NCI-H774 (cell line): Measurements from ENCODE around the gene HS3ST6.
"Not testable (repeated sequence)": the region's sequence is repeated elsewhere in the genome, so short reads cannot be mapped to it uniquely, and the experiment has no call there.

Source experiments
- DNase-seq: peaks from one replicate; lab custom pipeline; 2025; lab: John Stamatoyannopoulos, UW

Gene HS3ST6

DNA sequence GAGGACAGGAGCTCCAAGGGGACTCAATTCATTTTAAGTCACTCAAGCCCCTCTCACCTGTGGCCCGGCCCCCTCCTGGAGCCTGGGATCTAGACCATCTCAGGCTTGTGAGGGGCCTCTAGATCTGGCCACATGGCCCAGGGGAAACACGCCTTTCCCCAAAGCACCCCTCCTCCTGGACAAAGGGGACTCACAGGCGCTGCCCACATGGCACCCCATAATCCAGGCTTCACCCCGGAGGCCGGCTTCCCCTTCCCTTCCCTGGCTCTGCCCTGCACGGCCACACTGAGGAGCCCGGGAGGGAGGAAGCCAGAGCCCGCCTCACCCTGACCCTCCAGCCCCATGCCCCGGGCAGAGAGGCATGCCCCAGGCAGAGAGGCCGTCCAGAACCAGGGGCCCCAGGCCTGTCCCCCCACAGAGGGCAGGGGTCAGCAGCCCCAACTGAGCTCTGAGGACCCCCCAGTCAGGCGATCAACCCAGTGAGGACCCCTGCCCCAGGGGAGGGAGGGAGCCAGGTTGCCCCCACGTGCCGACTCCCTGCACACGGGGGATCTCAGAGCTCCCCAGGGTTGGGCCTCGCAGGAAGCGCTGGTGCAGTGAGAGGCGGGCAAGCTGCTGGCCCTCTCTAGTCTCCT, 10.9 kb downstream of the HS3ST6 start:
- no peak for DNase-seq

DNA sequence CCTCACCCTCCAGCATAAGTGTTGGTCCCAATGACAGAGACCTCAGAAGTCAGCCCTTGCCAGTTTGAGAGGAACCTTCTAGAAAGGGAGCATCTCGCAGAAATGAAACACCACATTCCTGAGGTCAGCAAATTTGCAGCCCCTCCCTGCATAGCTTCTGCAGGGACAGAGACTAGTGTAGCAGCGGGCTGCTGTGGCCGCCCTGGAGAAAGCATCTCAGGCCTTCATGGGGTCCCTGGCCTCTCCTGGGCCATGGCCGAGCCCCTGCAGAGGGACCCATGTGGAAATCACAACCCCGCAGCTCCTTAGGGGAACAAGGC, 11.4 kb downstream of the HS3ST6 start:
- DNase-seq: no peak

DNA sequence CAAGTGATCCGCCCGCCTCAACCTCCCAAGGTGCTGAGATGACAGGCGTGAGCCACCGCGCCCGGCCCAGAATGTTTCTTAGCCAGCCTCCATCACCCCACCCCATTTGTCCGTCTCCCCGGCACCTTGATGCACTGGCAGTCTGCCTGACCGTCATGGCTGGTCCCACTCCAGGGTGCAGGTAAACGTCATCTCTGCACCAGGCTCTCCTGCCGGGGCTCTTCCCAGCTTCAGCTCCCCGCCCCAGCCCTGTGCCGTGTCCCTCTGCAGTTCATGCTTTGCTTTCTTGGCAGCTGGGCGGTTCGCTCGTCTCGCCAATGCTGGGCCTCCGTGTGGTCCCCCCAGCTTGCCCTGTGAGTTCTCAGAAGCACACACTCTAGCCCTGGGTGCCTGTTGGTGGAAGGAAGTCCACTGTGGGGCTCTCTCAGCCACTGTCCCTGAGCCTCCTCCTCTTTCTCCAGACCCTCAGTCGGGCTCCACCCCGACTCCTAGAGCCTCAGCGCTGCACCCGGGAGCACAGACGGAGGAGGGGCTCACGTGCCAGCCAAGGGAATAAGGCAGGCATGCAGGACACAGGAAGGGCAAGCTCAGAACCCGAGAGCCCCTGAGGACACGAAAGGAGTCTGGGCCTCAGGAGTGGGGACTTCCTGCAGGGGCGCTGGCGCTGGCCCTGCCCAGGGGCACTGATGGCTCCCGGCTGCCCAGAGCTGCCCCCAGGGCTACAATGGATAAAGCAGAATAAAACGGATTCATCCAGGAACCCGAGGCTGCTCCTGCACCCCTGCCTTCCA, 12.0 kb downstream of the HS3ST6 start:
- DNase-seq: no peak

DNA sequence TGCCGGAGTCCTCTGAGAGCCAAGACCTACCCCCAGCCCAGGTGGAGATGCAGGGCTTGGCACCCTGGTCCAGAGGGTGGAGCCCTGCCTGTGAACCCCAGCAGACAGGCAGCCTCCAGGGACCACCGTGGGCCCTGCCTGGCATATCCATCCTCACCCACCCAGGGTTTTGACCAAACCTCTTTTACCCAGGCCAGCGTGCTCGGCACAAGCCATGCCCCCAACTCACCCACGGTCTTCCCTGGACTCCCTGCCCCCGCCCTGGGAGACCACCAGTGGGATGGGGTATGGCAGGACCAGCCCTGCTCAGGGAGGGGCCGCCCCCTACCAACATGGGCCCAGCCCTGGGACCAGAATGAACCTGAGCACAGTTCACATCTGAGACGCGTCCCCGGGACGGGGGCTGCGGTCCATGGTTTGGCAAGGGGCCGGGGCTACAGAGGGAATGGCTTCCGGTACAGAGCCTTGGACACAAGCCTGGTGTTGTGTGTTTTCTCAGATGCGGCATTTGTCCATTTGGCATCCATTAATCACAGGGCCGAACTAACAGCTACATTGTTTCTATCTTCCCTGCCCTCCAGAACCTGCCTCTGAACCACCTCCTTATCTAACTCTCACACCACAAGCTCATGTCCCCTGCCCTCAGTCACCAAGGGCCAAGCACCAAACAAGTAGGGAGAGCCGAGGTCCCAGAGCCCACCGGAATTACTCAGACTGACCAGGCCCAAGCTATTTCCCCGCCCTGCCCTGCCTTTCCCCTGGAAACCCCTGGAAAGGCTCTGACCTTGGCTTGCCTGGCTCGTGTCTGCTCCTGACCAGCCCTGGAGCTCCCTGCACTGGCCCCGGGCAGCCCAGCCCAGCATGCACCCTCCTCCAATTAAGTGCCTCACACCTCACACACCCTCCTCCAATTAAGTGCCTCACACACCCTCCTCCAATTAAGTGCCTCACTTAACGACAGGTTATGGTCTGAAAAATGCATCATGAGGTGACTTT, 14.1 kb downstream of the HS3ST6 start:
- no peak for DNase-seq

DNA sequence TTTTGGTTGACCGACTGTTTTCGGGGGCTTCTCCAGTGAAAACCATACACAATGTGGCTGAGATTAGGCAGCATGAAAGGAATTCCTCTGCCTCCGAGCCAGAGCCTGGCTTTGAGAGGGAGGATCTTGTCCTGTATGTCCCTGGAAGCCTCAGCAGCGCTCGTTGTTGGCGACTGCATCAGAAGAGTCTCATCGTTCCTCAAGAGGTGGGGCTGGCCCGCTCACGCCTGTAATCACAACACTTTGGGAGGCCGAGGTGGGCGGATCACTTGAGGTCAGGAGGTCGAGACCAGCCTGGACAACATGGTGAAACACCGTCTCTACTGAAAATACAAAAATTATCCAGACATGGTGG, 15.0 kb downstream of the HS3ST6 start:
- no peak for DNase-seq

DNA sequence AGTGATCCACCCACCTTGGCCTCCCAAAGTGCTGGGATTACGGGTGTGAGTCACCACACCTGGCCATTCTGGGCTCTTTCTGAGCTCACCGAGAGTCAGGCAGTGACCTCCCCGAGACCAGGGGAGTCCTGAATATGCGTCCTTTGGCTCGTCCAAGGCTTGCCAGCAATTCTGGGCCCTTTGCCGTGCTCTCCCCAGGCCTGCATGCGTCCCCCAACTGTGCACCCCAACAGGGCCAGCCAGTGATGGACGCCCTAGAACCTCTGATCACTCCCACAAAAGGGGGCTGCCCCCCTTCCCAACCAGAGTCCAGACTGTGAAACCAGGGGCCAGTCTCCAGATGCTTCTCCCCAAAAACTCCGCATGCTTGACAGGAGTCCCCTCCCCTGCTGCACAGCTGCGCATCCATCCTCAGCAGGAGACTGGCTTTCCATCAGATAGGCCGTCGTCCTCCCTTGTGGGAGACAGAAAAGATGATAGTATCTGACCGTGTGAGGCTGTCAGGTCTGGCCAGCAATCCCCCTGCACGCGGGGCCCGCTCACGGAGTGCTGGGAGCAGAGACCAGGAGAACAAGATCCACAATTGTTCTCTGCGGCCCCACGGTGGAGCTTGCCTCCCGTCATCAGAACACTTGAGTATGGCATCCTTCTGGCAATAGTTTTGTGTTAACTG, 15.5 kb downstream of the HS3ST6 start:
- no peak for DNase-seq

DNA sequence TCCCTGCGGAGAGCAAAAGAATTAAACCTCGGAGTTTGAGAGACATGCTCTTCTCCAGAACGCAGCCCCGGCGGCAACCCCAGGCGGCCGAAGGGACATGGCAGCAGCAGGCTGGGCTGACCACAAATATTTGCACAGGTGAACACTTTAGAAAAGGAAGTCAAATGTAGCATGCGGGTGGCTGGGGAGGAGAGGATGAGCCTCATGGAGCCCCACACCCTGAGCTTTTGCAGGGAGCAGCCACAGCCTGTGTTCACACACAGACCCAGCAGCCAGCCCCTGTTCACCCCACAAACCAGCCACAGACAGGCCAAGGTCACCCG, 17.8 kb downstream of the HS3ST6 start:
- no peak for DNase-seq

DNA sequence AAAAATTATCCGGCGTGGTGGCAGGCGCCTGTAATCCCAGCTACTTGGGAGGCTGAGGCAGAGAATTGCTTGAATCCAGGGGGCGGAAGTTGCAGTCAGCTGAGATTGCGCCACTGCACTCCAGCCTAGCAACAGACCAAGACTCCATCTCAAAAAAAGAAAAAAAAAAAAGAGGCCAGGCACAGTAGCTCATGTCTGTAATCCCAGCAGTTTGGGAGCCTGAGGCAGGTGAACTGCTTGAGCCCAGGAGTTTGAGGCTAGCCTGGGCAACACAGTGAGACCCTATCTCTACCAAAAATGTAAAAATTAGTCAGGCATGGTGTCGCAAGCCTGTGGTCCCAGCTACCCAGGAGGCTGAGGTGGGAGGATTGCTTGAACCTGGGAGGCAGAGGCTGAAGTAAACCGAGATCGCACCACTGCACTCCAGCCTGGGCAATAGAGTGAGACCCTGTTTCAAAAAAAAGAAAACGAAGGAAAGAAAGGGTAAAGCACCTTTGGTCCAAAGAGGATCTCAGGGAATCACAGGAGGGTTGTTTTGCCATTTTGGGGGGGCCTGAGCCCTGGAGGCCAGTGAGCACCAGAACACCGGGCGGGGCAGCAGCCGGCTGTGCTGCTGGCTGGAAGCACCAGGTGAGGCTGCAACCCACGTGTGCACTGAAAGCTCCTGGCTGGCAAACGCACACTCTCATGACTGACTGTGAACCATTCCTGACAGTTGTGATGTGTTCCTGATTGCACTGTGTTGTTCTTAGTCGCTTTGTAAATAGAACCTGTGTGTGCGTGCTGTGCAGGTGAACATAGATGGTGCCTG, 18.4 kb downstream of the HS3ST6 start:
- peak; percentile 77 for DNase-seq

DNA sequence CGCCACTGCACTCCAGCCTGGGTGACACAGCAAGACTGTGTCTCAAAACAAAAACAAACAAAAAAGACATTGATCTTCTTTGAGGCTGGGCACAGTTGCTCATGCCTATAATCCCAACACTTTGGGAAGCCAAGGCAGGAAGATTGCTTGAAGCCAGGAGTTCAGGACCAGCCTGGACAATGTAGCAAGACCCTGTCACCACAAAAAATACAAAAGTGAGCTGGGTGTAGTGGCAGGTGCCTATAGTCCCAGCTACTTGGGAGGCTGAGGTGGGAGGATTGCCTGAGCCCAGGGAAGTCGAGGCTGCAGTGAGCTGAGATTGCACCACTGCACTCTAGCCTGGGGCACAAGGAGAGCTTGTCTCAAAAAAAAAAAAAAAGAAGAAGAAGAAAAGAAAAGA, 20.5 kb downstream of the HS3ST6 start:
- DNase-seq: not testable (repeated sequence)

DNA sequence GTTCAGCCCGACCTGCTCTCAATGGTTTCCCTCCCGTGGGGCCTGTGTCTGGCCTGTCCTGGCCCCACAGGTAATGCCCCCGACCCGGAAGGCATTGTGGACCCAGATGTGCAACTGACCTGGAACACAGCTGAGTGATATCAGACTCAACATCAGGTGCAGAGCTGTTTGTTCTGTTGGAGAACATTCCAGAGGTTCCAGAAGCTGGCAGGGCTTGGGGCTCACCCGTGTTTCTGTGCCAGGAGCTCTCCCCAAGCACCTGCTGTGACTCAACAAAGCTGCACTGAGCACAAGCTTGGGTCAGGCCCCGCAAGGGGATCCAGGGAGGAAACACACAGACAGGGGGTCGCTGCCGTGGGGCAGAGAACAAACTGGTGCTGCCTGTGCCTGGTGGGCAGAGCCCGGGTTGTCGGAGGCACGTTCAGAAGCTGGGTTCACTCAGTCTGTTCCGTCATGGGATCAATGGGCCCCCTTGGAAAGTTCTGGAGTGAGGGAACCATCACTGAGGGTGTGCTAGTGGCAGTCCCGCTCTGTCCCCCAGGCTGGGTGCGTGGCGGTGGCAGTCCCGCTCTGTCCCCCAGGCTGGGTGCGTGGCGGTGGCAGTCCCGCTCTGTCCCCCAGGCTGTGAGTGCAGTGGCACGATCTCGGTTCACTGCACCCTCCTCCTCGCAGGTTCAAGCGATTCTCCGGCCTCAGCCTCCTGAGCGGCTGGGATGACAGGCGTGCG, 22.1 kb downstream of the HS3ST6 start:
- DNase-seq: no peak

DNA sequence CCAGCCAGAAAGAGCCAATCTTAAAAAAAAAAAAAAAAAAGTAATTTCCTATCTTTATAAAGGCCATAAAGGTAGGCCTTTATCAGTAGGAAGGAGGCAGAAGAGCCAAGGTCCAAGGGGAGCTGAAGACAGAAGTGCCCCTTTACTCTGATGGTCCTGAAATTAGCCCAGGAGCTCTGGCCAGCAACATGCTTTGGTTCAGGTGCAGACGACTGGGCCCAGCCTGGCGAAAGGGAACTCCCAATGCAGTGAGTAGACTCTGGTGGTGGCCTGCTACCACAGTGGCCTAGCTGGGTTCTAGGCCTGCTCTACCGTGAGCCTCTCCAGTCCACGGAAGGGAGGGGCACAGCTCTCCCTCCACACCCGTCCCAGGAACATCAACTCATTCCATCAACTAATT, 23.1 kb downstream of the HS3ST6 start:
- no peak for DNase-seq

DNA sequence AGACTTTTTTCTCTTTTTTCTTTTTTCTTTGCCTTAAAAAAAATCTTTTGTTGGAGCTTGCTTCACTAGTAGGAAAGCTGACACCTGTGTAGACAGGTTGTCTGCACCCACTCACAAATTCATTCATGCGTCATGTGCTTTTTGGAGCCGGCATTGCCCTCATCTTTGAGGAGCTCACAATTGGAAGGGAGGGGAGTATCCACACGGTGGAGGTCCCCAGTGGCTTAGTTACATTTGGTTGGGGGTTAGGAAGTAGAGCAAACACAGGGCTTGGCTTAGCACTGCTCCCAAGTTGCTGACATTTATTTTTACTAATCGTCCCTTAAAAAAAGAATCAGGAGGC, 27.5 kb downstream of the HS3ST6 start:
- no peak for DNase-seq

DNA sequence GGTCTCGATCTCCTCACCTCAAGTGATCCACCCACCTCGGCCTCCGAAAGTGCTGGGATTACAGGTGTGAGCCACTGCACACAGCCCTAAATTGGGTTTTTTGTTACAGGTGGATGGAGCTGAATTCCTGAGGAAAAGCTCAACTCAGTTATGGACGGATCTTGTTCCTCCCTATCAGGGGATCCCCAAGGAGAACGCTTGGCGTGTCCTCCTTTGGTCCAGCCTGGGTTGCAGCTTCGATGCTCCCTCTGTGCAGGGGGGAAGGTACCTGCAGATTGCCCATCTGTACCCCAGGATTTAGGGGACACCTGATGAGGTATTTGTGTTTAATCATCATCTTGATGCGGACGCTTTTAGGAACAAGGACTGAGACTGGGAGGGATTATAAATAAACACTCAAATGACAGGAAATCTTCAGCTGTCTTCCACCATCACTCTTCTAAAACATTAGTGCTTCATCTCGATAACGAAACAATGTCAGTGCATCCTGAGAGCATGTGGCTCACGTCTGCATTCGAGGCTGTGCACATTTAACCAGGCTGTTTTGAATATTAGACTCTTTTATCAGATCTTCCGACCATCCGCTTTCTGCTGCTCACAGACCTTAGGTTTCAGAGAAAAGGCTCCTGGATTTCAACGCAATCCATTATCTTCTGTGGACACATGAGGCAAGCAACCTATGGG, 28.0 kb downstream of the HS3ST6 start:
- DNase-seq: no peak

DNA sequence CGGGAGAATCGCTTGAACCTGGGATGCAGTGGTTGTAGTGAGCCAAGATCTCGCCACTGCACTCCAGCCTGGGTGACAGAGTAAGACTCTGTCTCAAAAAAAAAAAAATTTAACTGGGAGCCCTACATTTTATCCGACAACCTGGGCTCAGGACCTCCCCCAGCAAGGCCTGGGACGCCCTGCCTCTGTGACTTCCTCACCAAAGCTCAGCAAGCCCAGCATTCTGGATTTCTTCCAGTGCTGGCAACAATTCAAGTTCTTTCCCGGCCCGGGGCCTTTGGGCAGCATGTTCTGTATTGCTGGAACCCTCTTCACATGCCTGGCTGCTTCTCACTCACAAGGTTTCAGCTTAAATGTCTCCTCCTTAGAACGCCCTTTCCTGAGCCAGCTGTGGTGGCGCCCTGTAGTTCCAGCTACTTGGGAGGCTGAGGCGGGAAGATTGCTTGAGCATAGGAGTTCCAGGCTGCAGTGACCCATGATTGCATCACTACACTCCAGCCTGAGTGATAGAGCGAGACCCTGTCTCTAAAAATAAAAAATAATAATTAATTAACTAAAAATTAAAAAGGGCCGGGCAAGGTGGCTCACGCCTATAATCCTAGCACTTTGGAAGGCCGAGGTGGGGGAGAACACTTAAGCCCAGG, 30.4 kb downstream of the HS3ST6 start:
- DNase-seq: no peak

DNA sequence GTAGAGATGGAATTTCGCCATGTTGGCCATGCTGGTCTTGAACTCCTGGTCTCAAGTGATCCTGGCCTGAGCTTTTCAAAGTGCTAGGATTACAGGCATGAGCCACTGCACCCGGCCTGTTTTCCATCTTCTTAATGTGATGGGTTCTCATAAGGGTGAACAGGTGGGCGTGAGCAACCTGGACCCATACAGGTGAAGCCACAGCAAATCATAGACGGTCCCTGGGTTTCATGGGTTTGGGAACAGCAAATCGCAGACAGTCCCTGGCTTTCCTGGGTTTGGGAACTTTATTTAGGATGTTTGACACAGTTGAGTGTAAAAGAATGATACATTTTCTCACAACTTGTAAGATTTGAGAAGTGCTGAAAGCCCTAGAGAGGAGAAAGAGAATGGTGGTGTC, 33.3 kb downstream of the HS3ST6 start:
- DNase-seq: no peak

DNA sequence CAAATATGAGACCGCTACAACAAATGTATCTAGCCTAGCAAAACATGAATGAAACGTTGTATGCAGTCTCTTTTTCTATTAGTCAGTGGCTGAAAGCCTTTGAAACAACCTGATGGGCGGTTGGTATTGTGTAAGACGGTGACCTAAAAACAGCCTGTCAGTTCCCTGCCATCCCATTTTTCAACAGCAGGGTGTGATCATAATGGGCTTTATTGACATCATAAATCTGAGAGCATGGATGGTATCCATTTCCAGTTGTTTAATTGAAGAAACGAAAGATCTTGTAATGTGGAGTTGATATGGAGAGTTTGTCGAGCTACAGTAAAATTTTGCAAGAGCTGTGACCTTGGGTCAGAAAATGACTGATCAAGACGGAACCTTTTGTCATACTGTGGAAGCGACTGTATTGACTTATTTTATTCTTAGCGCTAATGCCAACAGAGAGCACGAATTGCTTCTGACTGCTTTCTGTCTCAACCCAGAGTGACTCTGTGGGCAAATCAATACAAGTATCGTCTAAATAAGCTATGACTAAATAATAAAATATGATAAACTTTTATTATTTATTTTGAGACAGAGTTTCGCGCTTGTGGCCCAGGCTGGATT, 34.0 kb downstream of the HS3ST6 start:
- no peak for DNase-seq

DNA sequence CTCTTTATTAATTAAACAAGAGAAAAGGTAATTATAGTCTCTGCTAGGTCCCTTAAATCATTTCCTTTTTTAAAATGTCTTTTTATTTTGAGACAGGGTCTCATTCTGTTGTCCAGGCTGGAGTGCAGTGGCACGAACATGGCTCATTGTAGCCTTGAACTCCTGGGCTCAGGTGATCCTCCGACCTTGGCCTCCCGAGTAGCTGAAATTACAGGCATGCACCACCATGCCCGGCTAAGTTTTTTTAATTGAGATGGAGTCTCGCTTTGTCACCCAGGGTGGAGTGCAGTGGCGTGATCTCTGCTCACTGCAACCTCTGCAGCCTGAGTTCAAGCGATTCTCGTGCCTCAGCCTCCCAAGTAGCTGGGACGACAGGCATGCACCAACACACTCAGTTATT, 37.0 kb downstream of the HS3ST6 start:
- DNase-seq: not testable (repeated sequence)

DNA sequence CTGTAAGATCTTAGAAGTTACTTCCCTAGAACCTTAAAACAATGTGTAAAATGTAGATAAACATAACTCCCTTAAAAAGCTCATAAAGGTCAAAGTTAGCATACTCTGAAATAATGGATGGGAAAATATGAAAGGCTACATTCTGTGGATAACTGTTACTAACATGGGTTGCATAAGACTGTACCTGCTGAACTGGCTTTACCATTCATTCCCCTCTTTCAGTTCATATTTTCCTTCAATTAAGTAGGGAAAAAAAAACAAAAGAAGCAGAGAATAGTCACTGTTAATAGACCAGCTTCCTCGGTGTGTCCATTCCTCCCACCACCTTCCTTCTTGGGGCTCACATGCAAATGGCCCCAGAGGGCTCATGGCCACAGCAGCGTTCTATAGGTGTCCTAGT, 38.7 kb downstream of the HS3ST6 start:
- no peak for DNase-seq

DNA sequence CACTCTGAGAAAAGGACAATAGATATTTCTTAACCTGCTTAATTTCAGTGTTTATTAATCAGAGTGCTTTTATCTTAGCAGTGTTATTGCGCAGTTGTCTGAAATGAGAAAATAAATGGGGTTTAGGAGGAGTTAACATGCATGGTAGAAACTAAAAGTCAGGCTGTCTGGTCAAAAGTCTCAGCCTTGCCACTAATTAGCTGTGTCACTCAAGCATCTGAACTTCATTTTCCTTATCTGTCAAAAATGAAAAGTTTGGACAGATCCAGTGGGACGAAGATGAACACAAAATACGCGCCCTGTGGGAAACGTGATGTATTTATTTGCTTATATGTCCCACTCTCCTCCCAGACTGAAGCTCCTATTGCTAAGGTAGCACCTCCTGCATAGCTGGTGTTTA, 40.0 kb downstream of the HS3ST6 start:
- DNase-seq: no peak

DNA sequence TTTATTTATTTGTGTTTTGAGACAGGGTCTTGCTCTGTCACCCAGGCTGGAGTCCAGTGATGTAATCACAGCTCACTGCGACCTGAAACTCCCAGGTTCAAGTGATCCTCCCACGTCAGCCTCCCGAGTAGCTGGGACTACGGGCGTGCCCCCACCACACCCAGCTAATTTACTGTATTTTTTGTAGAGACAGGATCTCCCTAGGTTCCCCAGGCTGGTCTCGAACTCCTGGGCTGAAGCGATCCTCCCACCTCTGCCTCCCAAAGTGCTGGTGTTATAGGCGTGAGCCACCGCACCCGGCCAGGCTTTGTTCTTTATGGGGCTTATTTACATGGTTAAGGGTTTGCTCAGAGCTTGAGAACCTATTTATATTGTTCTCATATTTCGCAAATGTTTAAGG, 40.4 kb downstream of the HS3ST6 start:
- no peak for DNase-seq
